ENCODE data around the gene BRCA2.

- TF ChIP-seq CTCF (IDR thresholded peaks at IDR 0.05; ENCODE audit: insufficient read depth, low read length, poor library complexity, severe bottlenecking) (no peak), EZH2phosphoT487 (conservative IDR thresholded peaks at IDR 0.05; ENCODE audit: low read length) (no peak)
Measured at GRCh38 chr13:32390048-32390447, 74.7 kb downstream of the BRCA2 start.

Measured in SU-DHL-6 (cell line).